Endothelial cell of umbilical vein (primary cell): ENCODE data around the gene HBZ.

ENCODE experiments used
- CTCF ChIP-seq, 2 donors: IDR thresholded peaks; 1 replicate in 1 of 2; 2 replicates in 1 of 2; pipeline ENCODE4 v1.5.1; 2011; ENCODE audit warnings: low read length in 2 of 2, mild to moderate bottlenecking in 2 of 2, moderate library complexity in 2 of 2, control low read depth in 1 of 2, inconsistent platforms in 1 of 2, low read depth in 1 of 2; ENCODE audit not compliant: insufficient read depth in 1 of 2; ENCODE audit errors: extremely low read depth in 1 of 2
- EZH2 ChIP-seq: IDR thresholded peaks from 2 replicates; pipeline ENCODE4 v1.6.1; 2012; ENCODE audit warnings: borderline replicate concordance, low read depth, mild to moderate bottlenecking, moderate library complexity, low read length, inconsistent platforms; ENCODE audit not compliant: severe bottlenecking
- FOS ChIP-seq: IDR thresholded peaks from 2 replicates; pipeline ENCODE4 v1.6.1; 2011; ENCODE audit warnings: mild to moderate bottlenecking, low read length, moderate library complexity, borderline replicate concordance; ENCODE audit not compliant: insufficient read depth
- GATA2 ChIP-seq: IDR thresholded peaks from 2 replicates; pipeline ENCODE4 v1.7.0; 2011; ENCODE audit warnings: low read depth, mild to moderate bottlenecking, moderate library complexity, mixed read lengths, low read length; ENCODE audit not compliant: insufficient read length, insufficient read depth
- JUN ChIP-seq: IDR thresholded peaks from 2 replicates; pipeline ENCODE4 v1.6.1; 2011; ENCODE audit warnings: borderline replicate concordance, low read depth; ENCODE audit not compliant: insufficient read length, insufficient read depth
- POLR2A ChIP-seq: IDR thresholded peaks from 2 replicates; pipeline ENCODE4 v1.6.1; 2012; ENCODE audit warnings: low read depth, mild to moderate bottlenecking, control low read depth, low read length
- POLR2AphosphoS5 ChIP-seq: IDR thresholded peaks from 2 replicates; pipeline ENCODE4 v1.6.1; 2012; ENCODE audit warnings: low read depth, mild to moderate bottlenecking, control low read depth, low read length, moderate library complexity; ENCODE audit not compliant: insufficient read depth
- TF ChIP-seq, protein P1 (sequence below): IDR thresholded peaks from 2 replicates; pipeline ENCODE4 v1.6.1; 2011; ENCODE audit not compliant: insufficient read depth, insufficient read length

DNA sequence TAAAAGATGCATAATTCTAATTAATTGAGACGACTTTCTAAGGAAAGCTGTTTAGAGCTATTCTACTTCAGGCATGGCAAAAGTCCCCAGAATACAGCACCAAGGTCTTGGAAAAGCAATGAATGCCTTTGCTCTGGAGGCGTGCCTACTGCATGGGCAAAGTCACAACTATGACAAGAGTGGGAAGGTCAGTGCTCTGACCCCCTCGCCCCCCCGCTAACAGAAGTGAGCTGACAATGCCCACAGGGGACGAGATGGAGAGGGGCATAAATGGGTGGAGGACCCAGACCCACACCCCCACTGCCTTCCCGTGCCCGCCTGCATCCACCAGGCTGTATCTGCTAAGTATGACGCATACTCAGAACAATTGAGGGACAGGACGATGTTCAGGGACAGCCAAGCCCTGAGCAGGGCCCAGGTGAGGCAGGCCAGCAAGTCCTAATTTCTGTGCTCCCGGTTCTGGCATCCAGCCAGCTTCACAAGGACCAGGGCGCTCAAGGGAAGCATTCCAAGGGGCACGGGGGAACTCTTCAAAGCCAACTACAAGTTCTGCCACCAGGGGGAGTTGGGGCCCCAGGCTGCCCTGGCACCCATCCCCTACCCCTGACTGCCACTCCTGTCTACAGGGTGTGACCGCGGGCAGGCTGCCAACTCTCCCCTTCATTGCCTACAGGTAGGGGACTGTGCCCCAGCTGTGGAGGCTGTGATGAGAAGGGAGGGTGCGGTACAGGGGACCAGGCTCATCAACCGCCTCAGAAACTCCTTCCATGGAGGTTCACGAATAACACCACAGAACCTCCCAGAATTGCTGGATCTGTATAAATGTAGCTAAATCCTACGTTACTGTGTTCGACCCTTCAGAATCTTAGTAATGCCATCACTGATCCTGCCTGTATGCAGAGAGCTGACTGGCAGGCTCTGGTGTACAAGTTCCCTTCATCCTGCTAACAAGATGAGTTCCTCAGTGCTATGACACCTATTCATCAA lies 34.8 kb upstream of the HBZ start:
- TF ChIP-seq CTCF (IDR thresholded peaks at IDR 0.05; ENCODE audit: extremely low read depth in 1 of 2, insufficient read depth in 1 of 2, low read depth in 1 of 2, low read length in 2 of 2) (peak; percentile 66 to 85), POLR2A (no peak), EZH2 (no peak), POLR2AphosphoS5 (no peak), JUN (no peak), GATA2 (no peak), FOS (no peak)
- TF ChIP-seq, protein P1, sequence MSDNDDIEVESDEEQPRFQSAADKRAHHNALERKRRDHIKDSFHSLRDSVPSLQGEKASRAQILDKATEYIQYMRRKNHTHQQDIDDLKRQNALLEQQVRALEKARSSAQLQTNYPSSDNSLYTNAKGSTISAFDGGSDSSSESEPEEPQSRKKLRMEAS = no peak
